HEK293 (cell line): ENCODE data around the gene DGUOK.

Experiments
- CTCF ChIA-PET: fragments of 350-600 bp; formaldehyde crosslinking; extraction: SDS; loops from one replicate; lab custom pipeline; 2021; ENCODE audit warnings: antibody characterized with exemption; lab: Yijun Ruan, JAX
- POLR2A ChIA-PET: fragments of 300-600 bp; formaldehyde crosslinking; extraction: SDS; loops from one replicate; lab custom pipeline; 2020; ENCODE audit warnings: antibody characterized with exemption, inconsistent platforms; lab: Yijun Ruan, JAX
- H3K27ac ChIP-seq: fragments of 200-500 bp; sonication (Bioruptor generic); 2 replicates; pipeline ENCODE4 v1.5.1; 2014; ENCODE audit warnings: low read depth, low read length, control low read depth, inconsistent platforms; ENCODE audit errors: extremely low read depth
- H3K36me3 ChIP-seq, 2 experiments: fragments of 200-500 bp in 1 of 2; sonication (Bioruptor generic) in 1 of 2; 1 replicate in 1 of 2; 2 replicates in 1 of 2; pipeline ENCODE4 v1.5.1; 2014 to 2017; ENCODE audit warnings: inconsistent platforms in 2 of 2, low read length in 2 of 2; ENCODE audit not compliant: control insufficient read depth in 2 of 2, insufficient read depth in 1 of 2
- H3K4me1 ChIP-seq: fragments of 200-500 bp; sonication (Bioruptor generic); 2 replicates; pipeline ENCODE4 v1.5.1; 2014; ENCODE audit warnings: mild to moderate bottlenecking, low read length, inconsistent platforms; ENCODE audit not compliant: control insufficient read depth, insufficient read depth
- H3K4me3 ChIP-seq: 2 replicates; pipeline ENCODE4 v1.5.1; 2011; ENCODE audit warnings: low read depth, mild to moderate bottlenecking, control low read depth, low read length, moderate library complexity
- H3K9me3 ChIP-seq: fragments of 200-500 bp; sonication (Bioruptor generic); 2 replicates; pipeline ENCODE4 v1.5.1; 2014; ENCODE audit warnings: low read depth, low read length, inconsistent platforms; ENCODE audit not compliant: control insufficient read depth, insufficient read depth
- GLI4 ChIP-seq: fragments of 450-650 bp; formaldehyde crosslinking; IDR thresholded peaks from 2 replicates; pipeline ENCODE4 v1.5.1; 2016; ENCODE audit warnings: missing biosample characterization, missing genetic modification characterization
- GLIS1 ChIP-seq: fragments of 450-650 bp; formaldehyde crosslinking; IDR thresholded peaks from 2 replicates; pipeline ENCODE4 v1.5.1; 2016; ENCODE audit warnings: missing biosample characterization, missing genetic modification characterization
- KLF9 ChIP-seq: fragments of 450-650 bp; formaldehyde crosslinking; IDR thresholded peaks from 2 replicates; pipeline ENCODE4 v1.5.1; 2016; ENCODE audit warnings: missing biosample characterization, missing genetic modification characterization, low read depth
- PRDM1 ChIP-seq: fragments of 450-650 bp; formaldehyde crosslinking; IDR thresholded peaks from 2 replicates; pipeline ENCODE4; 2016; ENCODE audit warnings: missing biosample characterization, missing genetic modification characterization
- PRDM10 ChIP-seq: fragments of 450-650 bp; formaldehyde crosslinking; IDR thresholded peaks from 2 replicates; pipeline ENCODE4 v1.5.1; 2016; ENCODE audit warnings: missing biosample characterization, missing genetic modification characterization
- YY1 ChIP-seq: fragments of 450-650 bp; formaldehyde crosslinking; IDR thresholded peaks from 2 replicates; pipeline ENCODE4 v1.5.1; 2018; ENCODE audit warnings: missing biosample characterization, missing genetic modification characterization
- ZNF155 ChIP-seq: fragments of 450-650 bp; formaldehyde crosslinking; IDR thresholded peaks from 2 replicates; pipeline ENCODE4 v1.5.1; 2016; ENCODE audit warnings: missing biosample characterization, missing genetic modification characterization
- ZNF169 ChIP-seq: fragments of 450-650 bp; formaldehyde crosslinking; IDR thresholded peaks from 2 replicates; pipeline ENCODE4 v1.5.1; 2016; ENCODE audit warnings: missing biosample characterization, missing genetic modification characterization
- ZNF175 ChIP-seq: fragments of 450-650 bp; formaldehyde crosslinking; IDR thresholded peaks from 2 replicates; pipeline ENCODE4 v1.5.1; 2016; ENCODE audit warnings: missing biosample characterization, missing genetic modification characterization
- ZNF214 ChIP-seq: fragments of 450-650 bp; formaldehyde crosslinking; IDR thresholded peaks from 2 replicates; pipeline ENCODE4 v1.5.1; 2017; ENCODE audit warnings: missing biosample characterization, mild to moderate bottlenecking, missing genetic modification characterization, borderline replicate concordance
- ZNF350 ChIP-seq: fragments of 450-650 bp; formaldehyde crosslinking; IDR thresholded peaks from 2 replicates; pipeline ENCODE4 v1.5.0; 2017; ENCODE audit warnings: missing biosample characterization, mild to moderate bottlenecking, missing genetic modification characterization
- ZNF518A ChIP-seq: fragments of 450-650 bp; formaldehyde crosslinking; conservative IDR thresholded peaks from 2 replicates; pipeline ENCODE4 v1.5.1; 2016; ENCODE audit warnings: low read depth, missing biosample characterization, missing genetic modification characterization
- ZNF555 ChIP-seq: fragments of 450-650 bp; formaldehyde crosslinking; conservative IDR thresholded peaks from 2 replicates; pipeline ENCODE4 v1.5.1; 2017; ENCODE audit warnings: missing biosample characterization, mild to moderate bottlenecking, missing genetic modification characterization, inconsistent platforms
- ZNF561 ChIP-seq: fragments of 450-650 bp; IDR thresholded peaks from 2 replicates; pipeline ENCODE4 v1.5.1; 2018; ENCODE audit warnings: missing biosample characterization, missing genetic modification characterization, borderline replicate concordance
- ZNF596 ChIP-seq: fragments of 450-650 bp; IDR thresholded peaks from 2 replicates; pipeline ENCODE4 v1.5.0; 2018; ENCODE audit warnings: missing biosample characterization, mild to moderate bottlenecking, missing genetic modification characterization, moderate library complexity
- ZNF654 ChIP-seq: fragments of 450-650 bp; formaldehyde crosslinking; IDR thresholded peaks from 2 replicates; pipeline ENCODE4 v1.5.1; 2016; ENCODE audit warnings: low read depth, missing biosample characterization, missing genetic modification characterization
- ZNF776 ChIP-seq: fragments of 450-650 bp; formaldehyde crosslinking; IDR thresholded peaks from 2 replicates; pipeline ENCODE4 v1.5.0; 2017; ENCODE audit warnings: missing biosample characterization, missing genetic modification characterization, borderline replicate concordance
- ZNF792 ChIP-seq: fragments of 450-650 bp; formaldehyde crosslinking; IDR thresholded peaks from 2 replicates; pipeline ENCODE4 v1.5.1; 2016; ENCODE audit warnings: missing biosample characterization, missing genetic modification characterization
- TF ChIP-seq, protein P1 (sequence below): fragments of 450-650 bp; IDR thresholded peaks from 2 replicates; pipeline ENCODE4 v1.5.1; 2018; ENCODE audit warnings: missing biosample characterization, missing genetic modification characterization
- TF ChIP-seq, protein P2 (sequence below): fragments of 450-650 bp; formaldehyde crosslinking; IDR thresholded peaks from 2 replicates; pipeline ENCODE4 v1.5.1; 2017; ENCODE audit warnings: missing biosample characterization, mild to moderate bottlenecking, missing genetic modification characterization, moderate library complexity

DGUOK gene

DNA sequence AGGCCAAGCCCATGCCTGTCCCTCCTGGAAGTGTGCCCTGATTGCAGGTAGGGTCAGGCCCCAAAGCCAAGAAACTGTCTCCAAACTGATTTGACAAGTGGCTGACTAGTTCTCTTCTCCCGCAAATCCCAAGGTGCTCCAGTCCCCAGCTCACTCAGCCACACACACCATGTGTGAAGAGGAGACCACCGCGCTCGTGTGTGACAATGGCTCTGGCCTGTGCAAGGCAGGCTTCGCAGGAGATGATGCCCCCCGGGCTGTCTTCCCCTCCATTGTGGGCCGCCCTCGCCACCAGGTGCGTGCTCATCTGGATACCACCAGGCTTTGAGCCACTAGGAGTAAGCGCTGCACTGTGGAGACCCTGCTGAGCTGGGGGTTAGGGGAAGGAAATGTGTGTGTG lies 25.5 kb upstream of the DGUOK start:
- TF ChIP-seq ZNF214 (tag by site-specific recombination) (no peak), ZNF350 (tag by site-specific recombination) (no peak), ZNF555 (tag by site-specific recombination) (no peak), GLI4 (tag by site-specific recombination) (no peak), ZNF169 (tag by site-specific recombination) (no peak)
- CTCF ChIA-PET = interaction anchor here (0.6 kb wide), 1 partner anchor 433 kb away, joined by 3 read pairs; no protein-coding TSS in a partner anchor
- POLR2A ChIA-PET = no interaction called here
- no peaks in the 10 kb centered on the region for H3K4me1 ChIP-seq
- no peak overlapping the region for H3K27ac ChIP-seq
- H3K36me3 ChIP-seq = no peaks in the 10 kb centered on the region
- H3K4me3 ChIP-seq = no peak overlapping the region
- H3K9me3 ChIP-seq = no peaks in the 10 kb centered on the region

GRCh38 chr2:73902284-73902683 lies 24.4 kb upstream of the DGUOK start:
- Histone ChIP-seq H3K4me1 (0 out of 2 replicates have a peak, but pooled peaks cover under 1% of the 10 kb centered on the region), H3K27ac (no peak overlapping the region), H3K36me3 (no peaks in the 10 kb centered on the region), H3K9me3 (no peaks in the 10 kb centered on the region), H3K4me3 (no peak overlapping the region)
- TF ChIP-seq PRDM10 (tag by site-specific recombination) (no peak), ZNF350 (tag by site-specific recombination) (no peak), ZNF654 (tag by site-specific recombination) (no peak)
- TF ChIP-seq, protein P1, sequence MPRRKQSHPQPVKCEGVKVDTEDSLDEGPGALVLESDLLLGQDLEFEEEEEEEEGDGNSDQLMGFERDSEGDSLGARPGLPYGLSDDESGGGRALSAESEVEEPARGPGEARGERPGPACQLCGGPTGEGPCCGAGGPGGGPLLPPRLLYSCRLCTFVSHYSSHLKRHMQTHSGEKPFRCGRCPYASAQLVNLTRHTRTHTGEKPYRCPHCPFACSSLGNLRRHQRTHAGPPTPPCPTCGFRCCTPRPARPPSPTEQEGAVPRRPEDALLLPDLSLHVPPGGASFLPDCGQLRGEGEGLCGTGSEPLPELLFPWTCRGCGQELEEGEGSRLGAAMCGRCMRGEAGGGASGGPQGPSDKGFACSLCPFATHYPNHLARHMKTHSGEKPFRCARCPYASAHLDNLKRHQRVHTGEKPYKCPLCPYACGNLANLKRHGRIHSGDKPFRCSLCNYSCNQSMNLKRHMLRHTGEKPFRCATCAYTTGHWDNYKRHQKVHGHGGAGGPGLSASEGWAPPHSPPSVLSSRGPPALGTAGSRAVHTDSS (tag by site-specific recombination) = no peak
- POLR2A ChIA-PET = no interaction called here
- CTCF ChIA-PET = interaction anchor here (1.7 kb wide), 1 partner anchor 78 kb away, joined by 6 read pairs; no protein-coding TSS in a partner anchor

GRCh38 chr2:73903313-73903712 lies 23.4 kb upstream of the DGUOK start:
- H3K27ac ChIP-seq = no peak overlapping the region
- H3K4me1 ChIP-seq = peaks cover 9% of the 10 kb centered on the region
- ChIA-PET POLR2A (no interaction called here), CTCF (interaction anchor here (0.6 to 1.7 kb wide), 3 partner anchors 79 to 329 kb away, joined by 3 to 6 read pairs (median 3); no protein-coding TSS in a partner anchor)
- H3K9me3 ChIP-seq = no peaks in the 10 kb centered on the region
- no peaks in the 10 kb centered on the region for H3K36me3 ChIP-seq
- H3K4me3 ChIP-seq = no peak overlapping the region
- TF ChIP-seq ZNF518A (tag by site-specific recombination) = no peak
- TF ChIP-seq GLIS1 = no peak
- no peak for TF ChIP-seq ZNF555 (tag by site-specific recombination)
- TF ChIP-seq ZNF776 (tag by site-specific recombination) = no peak
- TF ChIP-seq YY1 = no peak
- no peak for TF ChIP-seq ZNF596 (tag by site-specific recombination)
- TF ChIP-seq ZNF155 = no peak
- TF ChIP-seq ZNF792 = no peak
- TF ChIP-seq KLF9 = no peak
- no peak for TF ChIP-seq PRDM1
- TF ChIP-seq ZNF175 (tag by site-specific recombination) = no peak
- TF ChIP-seq ZNF561 (tag by site-specific recombination) = no peak
- TF ChIP-seq, protein P2, sequence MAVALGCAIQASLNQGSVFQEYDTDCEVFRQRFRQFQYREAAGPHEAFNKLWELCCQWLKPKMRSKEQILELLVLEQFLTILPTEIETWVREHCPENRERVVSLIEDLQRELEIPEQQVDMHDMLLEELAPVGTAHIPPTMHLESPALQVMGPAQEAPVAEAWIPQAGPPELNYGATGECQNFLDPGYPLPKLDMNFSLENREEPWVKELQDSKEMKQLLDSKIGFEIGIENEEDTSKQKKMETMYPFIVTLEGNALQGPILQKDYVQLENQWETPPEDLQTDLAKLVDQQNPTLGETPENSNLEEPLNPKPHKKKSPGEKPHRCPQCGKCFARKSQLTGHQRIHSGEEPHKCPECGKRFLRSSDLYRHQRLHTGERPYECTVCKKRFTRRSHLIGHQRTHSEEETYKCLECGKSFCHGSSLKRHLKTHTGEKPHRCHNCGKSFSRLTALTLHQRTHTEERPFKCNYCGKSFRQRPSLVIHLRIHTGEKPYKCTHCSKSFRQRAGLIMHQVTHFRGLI (tag by site-specific recombination) = no peak
